NCI-H526 (cell line): Measurements from ENCODE around the gene GLTPD2.

Experiments used
- DNase-seq, 2 experiments: peaks; one replicate each; lab custom pipeline; 2025; lab: John Stamatoyannopoulos, UW

GLTPD2 gene

DNA sequence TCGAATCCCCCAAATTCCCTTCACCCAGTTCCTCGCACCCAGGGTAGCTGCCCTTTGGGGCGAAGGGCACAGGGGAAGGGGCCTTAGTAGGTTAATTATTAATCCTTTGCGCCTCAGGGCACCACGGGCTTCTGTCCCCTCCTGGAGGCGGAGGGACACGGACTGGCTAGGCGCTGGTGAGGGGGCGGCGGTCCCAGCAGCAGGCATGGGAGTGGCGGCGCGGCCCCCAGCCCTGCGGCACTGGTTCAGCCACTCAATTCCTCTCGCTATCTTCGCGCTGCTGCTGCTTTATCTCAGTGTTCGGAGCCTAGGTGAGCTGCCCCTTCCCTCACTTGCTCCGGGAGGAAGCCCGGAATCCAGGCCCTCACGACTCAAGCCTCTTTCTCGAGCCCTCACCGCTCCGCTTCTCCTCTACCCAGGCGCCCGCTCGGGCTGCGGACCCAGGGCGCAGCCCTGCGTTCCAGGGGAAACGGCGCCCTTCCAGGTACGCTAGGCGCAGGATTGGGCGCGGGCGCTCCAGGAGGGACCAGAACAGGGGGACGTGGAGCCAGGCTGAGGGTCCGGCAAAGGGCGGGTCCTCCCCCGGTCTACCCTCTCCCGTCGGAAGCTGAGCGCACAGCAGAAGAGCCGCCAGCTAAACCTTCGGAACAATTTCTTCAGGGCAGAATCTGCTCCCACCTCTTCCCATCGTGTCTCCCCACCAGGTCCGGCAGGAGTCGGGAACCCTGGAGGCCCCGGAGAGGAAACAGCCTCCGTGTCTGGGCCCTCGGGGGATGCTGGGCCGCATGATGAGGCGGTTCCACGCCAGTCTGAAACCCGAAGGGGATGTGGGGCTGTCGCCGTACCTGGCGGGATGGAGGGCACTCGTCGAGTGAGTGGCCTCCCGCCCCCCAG is at the start of gene GLTPD2:
GLTPD2 (plus strand) TSS at position 158 of the 894 bp plus-strand sequence; CDS start at position 206, 48 bp downstream.
- DNase-seq, result peak in 1 of 2 experiments; percentile 56

DNA sequence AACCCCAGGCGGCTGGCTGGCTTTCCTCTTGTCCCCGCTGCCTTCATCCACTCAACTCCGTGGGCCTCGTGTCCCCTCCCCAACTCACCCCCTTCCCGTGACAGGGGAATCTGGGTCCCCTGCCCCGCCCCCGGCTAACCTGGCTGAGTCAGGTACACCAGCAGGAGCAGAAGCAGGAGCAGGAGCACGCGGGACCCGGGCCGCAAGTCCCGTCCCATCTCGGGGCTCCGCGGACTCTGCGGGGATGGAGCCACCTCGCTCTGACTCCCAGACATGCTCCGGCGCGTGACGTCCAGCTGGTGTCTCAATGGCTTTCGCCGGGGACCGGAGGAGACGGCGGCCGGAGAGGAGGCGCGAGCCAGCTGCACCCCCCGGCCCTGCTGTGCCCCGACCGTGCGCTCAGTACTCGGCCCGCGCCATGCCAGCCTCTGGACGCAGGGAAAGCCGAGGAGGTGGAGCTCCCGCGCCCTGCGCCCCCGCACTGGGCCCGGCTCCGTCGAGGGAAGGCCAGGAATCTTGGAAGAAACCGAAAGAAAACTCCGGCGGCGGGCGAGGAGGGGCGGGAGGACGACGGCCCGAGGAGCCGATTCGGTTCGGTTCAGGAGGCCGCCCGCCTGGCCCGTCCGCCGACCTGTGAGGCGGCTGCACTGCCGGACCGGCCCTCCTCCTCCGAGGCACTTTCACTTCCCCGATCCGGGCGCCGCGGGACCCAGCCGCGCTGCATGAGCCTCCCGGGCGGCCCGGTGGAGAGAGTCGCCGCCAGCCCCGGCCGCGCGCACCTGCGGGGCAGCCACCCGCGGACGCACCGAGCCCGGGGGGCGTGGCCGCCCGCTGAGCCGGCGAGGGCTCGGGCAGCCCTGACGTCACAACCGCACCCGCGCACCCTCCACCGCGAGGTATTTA is 49.4 kb upstream of the GLTPD2 start, which contains the start of the genes CXCL16 and ZMYND15:
CXCL16 (minus strand) TSS at position 807 of the 903 bp plus-strand sequence; CDS start at position 218, 589 bp downstream.
ZMYND15 (plus strand) TSS at position 712 of the 903 bp plus-strand sequence. CDS start 716 bp downstream, outside the sequence.
- DNase-seq, result peak in 1 of 2 experiments; percentile 54

DNA sequence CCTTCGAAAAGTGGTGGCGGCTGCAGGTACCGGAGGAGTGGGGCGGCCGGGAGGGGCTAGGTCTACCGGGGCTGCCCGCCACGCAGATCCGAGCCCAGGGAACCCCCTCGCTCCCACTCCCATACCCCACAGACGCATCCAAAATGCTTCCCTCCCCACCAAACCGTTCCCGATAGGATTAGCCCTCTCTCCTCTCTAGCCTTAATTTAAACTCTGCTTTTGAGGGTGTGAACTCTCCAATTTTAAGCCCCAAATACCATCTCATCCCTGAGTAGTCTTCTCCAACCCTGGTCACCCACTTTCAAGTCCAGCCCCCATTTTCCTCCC is 48.8 kb upstream of the GLTPD2 start:
- DNase-seq, result no peak

DNA sequence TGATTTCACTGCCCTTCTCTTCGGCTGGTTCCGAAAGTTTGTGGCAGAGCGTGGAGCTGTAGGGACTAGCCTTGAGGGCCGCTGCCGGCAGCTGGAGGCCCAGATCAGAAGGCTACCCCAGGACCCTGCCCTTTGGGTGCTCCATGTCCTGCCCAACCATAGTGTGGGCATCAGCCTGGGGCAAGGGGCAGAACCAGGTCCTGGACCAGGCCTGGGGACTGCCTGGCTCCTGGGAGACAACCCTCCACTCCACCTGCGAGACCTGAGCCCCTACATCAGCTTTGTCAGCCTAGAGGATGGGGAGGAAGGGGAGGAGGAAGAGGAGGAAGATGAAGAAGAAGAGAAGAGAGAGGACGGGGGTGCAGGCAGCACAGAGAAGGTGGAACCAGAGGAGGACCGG is 48.2 kb upstream of the GLTPD2 start:
- no peak for DNase-seq

DNA sequence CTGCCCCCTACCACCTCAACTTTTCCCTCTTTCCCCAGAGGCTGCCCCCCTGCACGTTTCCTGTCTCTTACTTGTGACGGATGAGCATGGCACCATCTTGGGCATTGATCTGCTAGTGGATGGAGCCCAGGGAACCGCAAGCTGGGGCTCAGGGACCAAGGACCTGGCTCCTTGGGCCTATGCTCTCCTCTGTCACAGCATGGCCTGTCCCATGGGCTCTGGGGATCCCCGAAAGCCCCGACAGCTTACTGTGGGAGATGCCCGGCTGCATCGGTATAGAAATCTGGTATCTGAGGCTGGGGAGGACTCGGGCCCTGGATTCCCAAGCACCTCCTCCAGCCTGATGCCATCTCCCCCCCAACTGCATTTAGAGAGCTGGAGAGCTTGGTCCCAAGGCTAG is 47.2 kb upstream of the GLTPD2 start:
- DNase-seq, result no peak

DNA sequence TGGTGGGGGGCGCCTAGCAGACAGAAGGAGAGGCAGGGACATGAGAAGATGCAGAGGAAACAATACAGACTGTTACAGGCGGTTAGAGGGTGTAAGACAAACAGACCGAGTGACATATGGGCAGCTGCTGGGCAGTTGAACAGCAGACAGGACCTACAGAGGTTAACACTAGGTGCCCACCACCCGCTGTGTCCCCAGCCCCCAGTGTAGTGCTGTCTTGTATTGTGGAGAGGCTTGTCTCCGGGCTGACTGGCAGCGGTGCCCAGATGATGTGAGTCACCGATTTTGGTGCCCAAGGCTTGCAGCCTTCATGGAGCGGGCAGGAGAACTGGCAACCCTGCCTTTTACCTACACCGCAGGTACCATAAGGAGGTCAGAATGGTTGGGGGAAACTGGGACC is 46.6 kb upstream of the GLTPD2 start:
- no peak for DNase-seq

DNA sequence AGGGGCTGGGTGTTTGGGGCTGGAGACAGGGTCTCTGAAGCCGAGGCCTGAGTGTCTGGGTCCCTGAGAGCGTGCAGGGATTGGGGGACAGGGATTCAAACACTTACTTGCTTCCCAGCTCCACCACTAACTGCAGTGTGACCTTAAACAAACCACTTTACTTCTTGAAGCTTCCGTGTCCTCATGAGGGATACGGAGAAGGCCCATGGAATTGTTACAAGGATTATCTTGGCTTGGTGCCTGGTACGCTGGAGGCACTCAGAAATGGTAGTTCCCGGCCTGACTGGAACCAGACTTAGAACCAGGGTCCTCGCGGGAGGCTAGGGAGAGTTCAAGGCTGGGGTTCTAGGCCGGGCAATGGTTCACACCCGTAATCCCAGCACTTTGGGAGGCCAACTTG is 46.1 kb upstream of the GLTPD2 start:
- DNase-seq, result no peak

DNA sequence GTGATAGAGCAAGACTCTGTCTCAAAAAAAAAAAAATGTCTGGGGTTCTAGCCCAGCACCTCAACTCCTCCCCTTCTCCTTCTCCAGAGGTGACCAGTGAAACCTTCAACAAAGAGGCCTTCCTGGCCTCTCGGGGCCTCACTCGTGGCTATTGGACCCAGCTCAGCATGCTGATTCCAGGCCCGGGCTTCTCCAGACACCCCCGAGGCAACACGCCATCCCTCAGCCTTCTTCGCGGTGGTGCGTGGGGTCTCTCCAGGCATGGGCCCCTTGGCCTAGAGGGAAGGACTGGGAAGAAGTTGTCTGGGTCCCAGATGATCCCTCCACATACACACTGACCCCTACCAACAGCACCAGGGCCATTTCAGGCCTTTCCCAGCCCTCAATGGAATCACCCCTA is 45.5 kb upstream of the GLTPD2 start:
- no peak for DNase-seq

DNA sequence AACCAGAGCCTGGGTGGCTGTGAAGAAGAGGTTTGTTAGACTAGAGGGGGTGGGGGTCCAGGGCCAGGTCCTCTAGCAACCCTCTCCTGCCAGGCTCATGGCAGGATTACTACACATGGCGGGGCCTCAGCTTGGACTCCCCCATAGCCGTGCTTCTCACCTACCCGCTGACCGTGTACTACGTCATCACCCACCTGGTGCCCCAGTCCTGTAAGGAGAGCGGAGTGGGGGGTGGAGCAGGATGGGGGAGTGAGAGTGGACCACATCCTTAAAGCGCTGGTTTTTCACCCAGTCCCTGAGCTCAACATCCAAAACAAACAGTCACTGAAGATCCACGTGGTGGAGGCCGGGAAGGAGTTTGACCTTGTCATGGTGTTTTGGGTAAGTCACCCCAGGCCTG is 44.9 kb upstream of the GLTPD2 start:
- no peak for DNase-seq

DNA sequence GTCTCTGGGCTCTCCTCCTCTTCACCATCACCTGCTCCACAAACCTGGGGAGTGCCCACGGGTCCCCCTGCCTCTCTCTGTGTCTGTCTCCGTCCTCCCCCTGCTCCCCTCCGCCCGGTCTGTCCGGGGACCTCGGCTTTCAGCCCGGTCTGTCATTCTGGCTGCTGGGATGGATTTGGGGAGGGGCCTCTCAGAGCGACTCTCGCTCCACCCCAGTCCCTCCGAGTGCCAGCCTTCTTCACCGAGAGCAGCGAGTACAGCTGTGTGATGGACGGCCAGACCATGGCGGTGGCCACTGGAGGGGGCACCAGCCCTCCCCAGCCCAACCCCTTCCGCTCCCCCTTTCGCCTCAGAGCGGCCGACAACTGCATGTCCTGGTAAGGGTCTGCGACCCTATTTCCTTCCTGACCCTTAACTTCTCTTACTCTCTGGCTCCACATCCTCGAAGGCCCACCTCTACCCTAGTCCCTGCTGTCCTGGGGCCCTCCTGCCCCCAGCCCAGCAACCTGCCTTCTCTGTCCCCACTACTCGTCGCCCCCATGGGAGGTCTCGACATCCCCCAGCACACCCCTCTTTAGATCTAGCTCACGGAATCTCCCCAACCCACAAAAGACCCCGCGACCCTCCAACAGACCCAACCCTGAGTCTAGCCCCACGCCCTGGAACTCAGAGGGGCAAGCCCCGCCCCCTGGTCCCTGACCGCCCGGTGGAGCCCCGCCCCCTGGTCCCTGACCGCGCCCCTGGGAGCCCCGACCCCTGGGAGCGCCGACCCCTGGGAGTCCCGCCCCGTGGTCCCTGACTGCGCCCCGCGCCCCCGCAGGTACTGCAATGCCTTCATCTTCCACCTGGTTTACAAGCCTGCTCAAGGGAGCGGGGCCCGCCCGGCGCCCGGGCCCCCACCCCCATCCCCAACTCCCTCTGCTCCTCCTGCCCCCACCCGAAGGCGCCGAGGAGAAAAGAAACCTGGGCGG is 43.5 kb upstream of the GLTPD2 start:
- DNase-seq, result no peak

DNA sequence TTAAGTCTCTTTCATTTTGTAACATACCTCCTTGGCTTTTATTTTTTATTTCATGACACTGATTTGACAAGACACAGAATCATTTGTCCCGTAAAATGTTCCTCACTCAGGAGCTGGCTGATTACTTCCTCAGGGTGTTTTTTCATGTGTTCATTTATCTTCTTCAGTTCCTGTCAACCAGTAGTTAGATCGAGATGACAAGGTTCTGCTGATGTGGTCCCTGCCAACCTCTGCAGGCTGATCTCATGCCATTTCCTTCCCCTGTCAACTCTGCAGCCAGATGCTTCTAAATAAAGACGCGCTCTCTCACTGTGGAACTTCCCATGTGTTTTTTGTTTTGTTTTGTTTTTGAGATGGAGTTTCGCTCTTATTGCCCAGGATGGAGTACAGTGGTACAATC is 40.9 kb upstream of the GLTPD2 start:
- no peak for DNase-seq

DNA sequence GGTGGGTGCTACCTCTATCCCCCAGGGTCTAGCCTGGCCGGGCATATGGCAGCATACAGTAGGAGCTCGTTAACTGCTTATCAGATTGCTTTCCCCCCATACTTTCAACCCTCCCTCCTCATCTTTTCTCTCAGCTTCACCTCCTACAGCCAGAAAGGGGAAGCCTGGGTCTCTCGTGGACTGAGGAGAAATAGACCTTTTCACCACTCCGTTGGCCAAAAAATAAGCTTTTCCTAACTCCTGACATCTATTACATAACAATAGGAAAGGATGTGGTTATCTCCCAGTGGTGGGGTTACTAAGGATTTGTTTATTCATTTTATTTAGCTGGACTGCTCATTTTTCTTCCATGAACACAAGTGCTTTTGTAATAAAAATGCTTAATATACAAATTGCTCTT is 40.1 kb upstream of the GLTPD2 start:
- no peak for DNase-seq

DNA sequence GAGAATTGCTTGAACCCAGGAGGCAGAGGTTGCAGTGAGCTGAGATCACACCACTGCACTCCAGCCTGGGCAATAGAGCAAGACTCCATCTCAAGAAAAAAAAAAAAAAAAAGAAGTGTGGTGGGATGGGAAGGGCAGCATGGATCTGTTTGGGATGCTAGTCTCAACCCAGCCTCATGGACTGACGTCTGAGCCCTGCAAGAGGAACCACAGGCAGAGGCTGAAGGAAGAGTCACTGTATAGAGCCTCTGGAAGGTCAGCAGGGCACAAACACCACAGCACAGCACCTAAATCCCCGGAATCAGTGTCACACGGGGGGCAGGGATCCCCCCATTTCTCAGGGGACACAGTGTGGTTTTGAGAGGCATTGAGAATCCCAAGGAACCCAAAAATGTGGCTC is 38.2 kb upstream of the GLTPD2 start:
- DNase-seq, result no peak

DNA sequence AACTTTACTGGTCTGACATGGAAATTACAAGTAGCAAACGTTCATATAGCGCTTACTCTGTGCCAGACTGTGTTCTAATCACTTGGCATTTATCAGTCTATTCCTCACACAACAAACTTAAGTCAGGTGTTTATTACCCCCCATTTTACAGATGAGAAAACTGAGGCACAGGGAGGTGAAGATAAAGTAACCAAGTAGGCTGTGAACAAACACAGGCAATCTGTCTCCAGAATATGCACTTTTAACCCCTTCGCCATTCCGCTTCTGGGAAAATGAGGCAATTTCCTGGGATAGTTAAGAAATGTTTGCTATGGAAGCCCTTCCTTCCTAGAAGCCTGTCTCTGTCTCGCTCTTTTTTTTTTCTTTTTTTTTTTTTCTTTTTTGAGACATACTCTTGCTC is 36.8 kb upstream of the GLTPD2 start:
- DNase-seq, result no peak

DNA sequence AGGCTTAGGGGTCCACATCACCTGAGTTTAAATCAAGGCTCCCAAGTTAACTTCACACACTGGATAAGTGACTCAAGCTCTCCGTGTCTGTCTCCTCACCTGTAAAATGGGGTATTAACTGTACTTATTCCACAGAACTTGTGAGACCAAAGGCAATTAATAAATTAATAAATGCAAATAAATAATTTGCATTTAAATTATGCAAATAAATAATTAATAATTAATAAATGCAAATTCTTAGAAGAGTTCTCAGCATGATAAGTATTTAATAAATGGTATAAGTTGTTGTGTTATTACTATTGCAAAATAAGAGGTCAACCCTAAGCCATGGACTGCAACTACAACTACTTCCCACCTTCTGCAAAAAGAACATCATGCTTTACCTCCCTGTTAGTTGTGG is 35.4 kb upstream of the GLTPD2 start:
- no peak for DNase-seq

DNA sequence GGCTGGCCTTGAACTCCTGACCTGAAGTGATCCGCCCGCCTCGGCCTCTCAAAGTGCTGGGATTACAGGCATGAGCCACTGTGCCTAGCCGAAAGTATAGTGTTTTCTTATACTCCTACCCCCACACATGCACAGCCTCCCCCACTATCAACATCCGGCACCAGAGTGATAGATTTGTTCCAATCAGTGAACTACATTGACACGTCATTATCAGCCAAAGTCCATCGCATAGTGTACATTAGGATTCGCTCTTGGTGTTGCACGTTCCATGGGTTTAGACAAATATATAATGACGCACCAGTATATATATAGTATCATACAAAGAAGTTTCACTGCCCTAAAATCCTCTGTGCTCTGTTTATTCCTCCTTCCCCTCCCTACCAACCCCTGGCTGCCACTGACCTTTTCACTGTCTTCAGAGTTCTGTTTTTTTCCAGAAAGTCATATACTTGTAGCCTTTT is 29.0 kb upstream of the GLTPD2 start:
- DNase-seq, result no peak

DNA sequence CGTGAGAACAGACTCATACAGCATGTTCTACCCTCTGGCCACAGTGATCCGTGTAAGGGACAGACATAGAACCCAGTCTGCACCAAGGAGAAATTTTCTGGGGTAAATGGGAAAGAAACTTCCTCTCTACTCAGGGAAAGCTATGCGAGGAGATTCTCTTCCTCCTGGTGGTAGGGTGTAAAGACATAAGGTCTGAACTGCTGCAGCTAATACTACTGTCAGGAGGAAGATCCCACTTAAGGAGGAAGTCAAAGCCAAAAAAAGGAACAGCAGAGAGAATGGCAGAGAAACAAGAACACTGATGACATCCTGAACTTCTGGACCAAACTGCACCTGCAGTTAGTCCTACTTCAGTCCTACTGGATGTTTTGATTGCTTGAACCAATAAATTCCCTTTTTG is 24.2 kb upstream of the GLTPD2 start:
- DNase-seq, result no peak

DNA sequence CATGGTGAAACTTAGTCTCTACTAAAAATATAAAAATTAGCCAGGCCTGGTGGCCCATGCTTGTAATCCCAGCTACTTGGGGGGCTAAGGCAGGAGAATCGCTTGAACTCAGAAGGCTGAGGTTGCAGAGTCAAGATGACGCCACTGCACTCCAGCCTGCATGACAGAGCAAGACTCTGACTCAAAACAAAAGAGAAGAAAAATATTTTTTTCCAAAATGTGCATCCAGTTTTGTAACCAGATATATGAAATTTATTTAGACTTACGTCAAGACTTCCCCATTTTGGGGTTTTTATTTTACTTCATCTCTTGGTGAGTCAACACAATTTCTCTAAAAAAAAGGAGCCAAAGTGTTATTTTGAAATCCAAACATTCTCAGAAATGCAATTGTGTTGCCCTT is 22.6 kb upstream of the GLTPD2 start:
- DNase-seq, result no peak

DNA sequence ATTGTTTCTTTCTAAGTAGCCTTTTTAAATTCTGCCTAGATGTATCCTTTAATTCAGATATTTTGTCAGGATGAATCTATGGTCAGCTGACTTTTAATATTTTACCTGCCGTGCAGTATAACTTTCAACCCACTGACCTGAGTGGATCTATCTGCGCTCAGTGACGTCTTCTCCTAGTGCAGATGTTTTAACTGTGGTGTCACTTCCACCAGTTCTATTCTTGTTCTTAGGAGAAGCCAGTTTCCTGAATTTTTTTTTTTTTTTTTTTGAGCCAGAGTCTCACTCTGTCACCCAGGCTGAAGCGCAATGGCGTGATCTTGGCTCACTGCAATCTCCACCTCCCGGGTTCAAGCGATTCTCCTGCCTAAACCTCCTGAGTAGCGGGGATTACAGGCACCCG is 22.0 kb upstream of the GLTPD2 start:
- no peak for DNase-seq

DNA sequence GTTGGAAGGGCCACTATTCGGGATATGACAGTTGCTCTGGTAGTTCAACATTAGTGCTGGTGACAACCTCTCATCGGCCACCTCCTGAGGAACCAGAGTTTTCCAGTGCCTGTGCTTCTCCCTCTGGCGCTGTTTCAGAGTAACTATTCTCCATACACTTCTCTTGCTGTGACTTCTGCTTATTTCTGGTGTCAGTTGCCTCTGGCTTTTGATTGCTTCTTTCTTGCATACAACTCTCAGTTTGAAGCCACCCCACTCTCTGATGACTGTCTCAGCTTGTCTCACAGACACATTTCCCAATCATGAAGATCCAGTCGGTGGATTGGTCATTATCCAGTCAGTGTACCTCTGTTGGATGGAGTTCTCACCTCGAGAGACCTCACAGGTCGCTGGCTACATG is 20.5 kb upstream of the GLTPD2 start:
- no peak for DNase-seq

DNA sequence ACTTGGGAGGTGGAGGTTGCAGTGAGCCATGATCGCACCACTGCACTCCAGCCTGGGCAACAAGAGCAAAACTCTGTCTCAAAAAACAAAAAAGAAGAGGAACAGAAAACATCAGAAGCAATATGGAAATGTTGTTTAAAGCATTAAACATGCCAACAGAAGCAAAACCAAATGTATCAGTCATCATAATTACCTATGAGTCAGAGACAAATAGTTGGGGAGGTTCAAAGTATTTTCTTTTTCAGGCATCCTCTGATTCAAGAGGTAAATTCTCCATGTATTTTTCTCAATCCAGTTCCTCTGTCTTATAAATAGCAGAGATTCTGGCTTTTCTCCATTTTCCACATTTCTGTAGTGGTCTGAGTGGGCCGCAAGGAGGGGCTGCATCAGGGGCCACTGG is 19.1 kb upstream of the GLTPD2 start:
- DNase-seq, result no peak
